HepG2 (cell line): ENCODE measurements around the gene ZNF225. TPM values are rescaled to one million over a fixed set of nuclear protein-coding genes. Genes with fewer than 3 reads are reported as not detected.
A peak's percentile ranks its signal among the peaks of the same experiment; 100 is the strongest.

Experiments used
- ATAC-seq: fragments of 200-7000 bp; cut with Tn5 transposase; 3 replicates; pipeline ENCODE4 v1.9.1; 2020; ENCODE audit warnings: mild to moderate bottlenecking, moderate library complexity
- BruUV-seq: library from RNA; stranded (reverse); fragments of 400-500 nt; replicated peaks from 2 replicates; lab custom pipeline; 2021; lab: Mats Ljungman, UMichigan
- CTCF ChIA-PET: fragments of 300-600 bp; formaldehyde crosslinking; extraction: SDS; loops from one replicate; lab custom pipeline; 2021; ENCODE audit warnings: low total read pairs, inconsistent platforms, low intra/inter-chr PET ratio; lab: Yijun Ruan, JAX
- POLR2A ChIA-PET: fragments of 350-600 bp; sonication (Branson Sonifier 250); formaldehyde crosslinking; loops from one replicate; lab custom pipeline; 2020; ENCODE audit warnings: antibody characterized with exemption, inconsistent platforms; lab: Yijun Ruan, JAX
- DNase-seq: peaks from one replicate; pipeline ENCODE4 v3.0.0-alpha.2; 2015; ENCODE audit warnings: low spot score
- FAIRE-seq: peaks from 3 replicates; lab custom pipeline; 2011; peaks lifted over from hg19 to GRCh38; lab: Jason Lieb, UNC
- H2AFZ ChIP-seq: one replicate; pipeline ENCODE4 v1.6.1; 2011; ENCODE audit warnings: low read length, inconsistent platforms
- H3K27ac ChIP-seq: fragments of 300-600 bp; 3 replicates; pipeline ENCODE4 v1.8.0; 2011; ENCODE audit warnings: mixed run types, mild to moderate bottlenecking, mixed read lengths, low read length, inconsistent platforms; ENCODE audit not compliant: insufficient read depth; ENCODE audit errors: extremely low read length
- H3K27me3 ChIP-seq, 2 experiments: fragments of 200-600 bp in 1 of 2; 2 replicates in 1 of 2; 3 replicates in 1 of 2; pipeline versions ENCODE4 v1.6.0 to v1.8.0; 2011; ENCODE audit warnings: low read length in 2 of 2, mild to moderate bottlenecking in 2 of 2, moderate library complexity in 2 of 2, inconsistent platforms in 1 of 2; ENCODE audit not compliant: insufficient read depth in 2 of 2, control insufficient read depth in 1 of 2
- H3K36me3 ChIP-seq, 2 experiments: fragments of 200-600 bp in 1 of 2; replicated peaks in 1 of 2; 2 replicates in 1 of 2; 3 replicates in 1 of 2; pipeline versions ENCODE4 v1.5.1 to v1.8.0; 2011; ENCODE audit warnings: low read length in 2 of 2, inconsistent platforms in 1 of 2; ENCODE audit not compliant: insufficient read depth in 2 of 2, control insufficient read depth in 1 of 2
- H3K4me1 ChIP-seq: 2 replicates; pipeline ENCODE4 v1.5.1; 2012; ENCODE audit warnings: low read length, inconsistent platforms; ENCODE audit not compliant: insufficient read depth
- H3K4me2 ChIP-seq: 2 replicates; pipeline ENCODE4 v1.6.0; 2011; ENCODE audit warnings: low read depth, low read length, inconsistent platforms
- H3K4me3 ChIP-seq, 3 experiments: fragments of 200-600 bp in 1 of 3; sonication (generic), shearing (Covaris generic) in 1 of 3; replicated peaks in 1 of 3; 2 replicates each; pipeline ENCODE4 v1.5.1; 2011 to 2016; ENCODE audit warnings: low read length in 3 of 3, inconsistent platforms in 2 of 3, low read depth in 2 of 3, mild to moderate bottlenecking in 2 of 3, control low read depth in 1 of 3, mixed read lengths in 1 of 3; ENCODE audit not compliant: insufficient read depth in 1 of 3
- H3K79me2 ChIP-seq: one replicate; pipeline ENCODE4 v1.6.1; 2011; ENCODE audit warnings: low read length, inconsistent platforms; ENCODE audit not compliant: insufficient read depth
- H3K9ac ChIP-seq: 2 replicates; pipeline ENCODE4 v1.6.0; 2011; ENCODE audit warnings: mild to moderate bottlenecking, low read depth, low read length, inconsistent platforms; ENCODE audit not compliant: insufficient read depth
- H3K9me3 ChIP-seq: 2 replicates; pipeline ENCODE4 v1.5.1; 2012; ENCODE audit warnings: mild to moderate bottlenecking, low read length
- H4K20me1 ChIP-seq: 2 replicates; pipeline ENCODE4 v1.6.0; 2011; ENCODE audit warnings: inconsistent platforms, mild to moderate bottlenecking, low read length, moderate library complexity; ENCODE audit not compliant: insufficient read depth
- CCDC6 ChIP-seq: sonication (generic); formaldehyde crosslinking; IDR thresholded peaks from 2 replicates; pipeline ENCODE4 v1.8.1; 2022; ENCODE audit warnings: mild to moderate bottlenecking, missing genetic modification reagents, moderate library complexity
- DR1 ChIP-seq: sonication (generic); formaldehyde crosslinking; IDR thresholded peaks from 2 replicates; pipeline ENCODE4 v1.8.0; 2021; ENCODE audit warnings: mild to moderate bottlenecking, missing genetic modification reagents, inconsistent platforms
- ESRRA ChIP-seq: sonication (generic); formaldehyde crosslinking; IDR thresholded peaks from 2 replicates; pipeline ENCODE4 v1.5.1; 2020; ENCODE audit warnings: mild to moderate bottlenecking, low read depth, missing genetic modification reagents
- IKZF1 ChIP-seq: fragments of 450-650 bp; IDR thresholded peaks from 2 replicates; pipeline ENCODE4 v1.7.1; 2016
- IRF2 ChIP-seq: IDR thresholded peaks from 2 replicates; pipeline ENCODE4 v1.6.1; 2018; ENCODE audit warnings: missing genetic modification reagents, missing compliant biosample characterization
- LCORL ChIP-seq, 2 experiments: fragments of 450-650 bp in 1 of 2; sonication (generic) in 1 of 2; formaldehyde crosslinking in 1 of 2; IDR thresholded peaks; 2 replicates each; pipeline versions ENCODE4 v1.5.0 to v1.6.1; 2017 to 2020; ENCODE audit warnings: antibody characterized with exemption in 1 of 2, missing genetic modification reagents in 1 of 2
- STAG1 ChIP-seq: sonication (generic); formaldehyde crosslinking; IDR thresholded peaks from 2 replicates; pipeline ENCODE4 v1.4.0; 2020; ENCODE audit warnings: missing genetic modification reagents
- ZBTB20 ChIP-seq: sonication (generic); formaldehyde crosslinking; IDR thresholded peaks from 2 replicates; pipeline ENCODE4 v1.8.1; 2023; ENCODE audit warnings: missing genetic modification reagents, low read depth, mild to moderate bottlenecking, borderline replicate concordance
- ZBTB8A ChIP-seq: sonication (generic); formaldehyde crosslinking; IDR thresholded peaks from 2 replicates; pipeline ENCODE4 v1.4.0; 2020; ENCODE audit warnings: mild to moderate bottlenecking, low read depth, missing genetic modification reagents, borderline replicate concordance
- ZNF251 ChIP-seq: sonication (generic); formaldehyde crosslinking; IDR thresholded peaks from 2 replicates; pipeline ENCODE4 v1.9.0; 2021; ENCODE audit warnings: mild to moderate bottlenecking, missing genetic modification reagents
- ZNF292 ChIP-seq: sonication (generic); formaldehyde crosslinking; IDR thresholded peaks from 2 replicates; pipeline ENCODE4 v1.8.1; 2022; ENCODE audit warnings: mild to moderate bottlenecking, low read depth, missing genetic modification reagents, borderline replicate concordance
- ZNF777 ChIP-seq: sonication (generic); formaldehyde crosslinking; IDR thresholded peaks from 2 replicates; pipeline ENCODE4 v1.4.0; 2020; ENCODE audit warnings: missing genetic modification reagents
- WGBS: methylation state at CpG from one replicate; pipeline ENCODE4 v1.1.6; 2017; ENCODE audit warnings: low lambda C conversion rate; 5-methylcytosine and 5-hydroxymethylcytosine counted together
- in situ Hi-C: cut with HindIII; loops from 2 replicates; pipeline ENCODE4 v1.10.0; 2017; ENCODE audit warnings: low pct_unique_long_range_greater_than_20kb; ENCODE audit not compliant: extremely low pct_ligation_motif_present
- intact Hi-C: fragments of 100-400 bp; cut with micrococcal nuclease; formaldehyde crosslinking; loops from one replicate; pipeline ENCODE4 v1.10.0; 2022; ENCODE audit not compliant: unreplicated experiment
- polyA plus RNA-seq, 8 experiments: library from polyadenylated mRNA; depleted of rRNA in 3 of 8; stranded (reverse) in 7 of 8; unstranded in 1 of 8; fragments of >200 nt; fragmentation: Illumina TruSeq in 4 of 8; extraction: Trizol in 4 of 8; gene quantifications; 2 replicates each; pipeline versions ENCODE4 v1.2.1 to v1.2.3, GENCODE V29; 2011 to 2016; ENCODE audit warnings: low read depth in 4 of 8, missing spikeins in 1 of 8, mixed read lengths in 1 of 8; ENCODE audit not compliant: insufficient read depth in 1 of 8
- total RNA-seq, 5 experiments: library from RNA; depleted of rRNA; stranded (reverse); fragments of >200 nt; fragmentation: Illumina TruSeq; extraction: Trizol; gene quantifications; 2 replicates each; pipeline ENCODE4 v1.2.3, GENCODE V29; 2016; ENCODE audit warnings: low read depth in 1 of 5
- TF ChIP-seq, protein P1 (sequence below): sonication (generic); formaldehyde crosslinking; IDR thresholded peaks from 2 replicates; pipeline ENCODE4 v1.5.0; 2020; ENCODE audit warnings: missing genetic modification reagents
- TF ChIP-seq, protein P2 (sequence below): sonication (generic); formaldehyde crosslinking; IDR thresholded peaks from 2 replicates; pipeline ENCODE4 v1.5.0; 2020; ENCODE audit warnings: mild to moderate bottlenecking, missing genetic modification reagents, moderate library complexity
- TF ChIP-seq, protein P3 (sequence below): IDR thresholded peaks from 2 replicates; pipeline ENCODE4 v1.6.1; 2016; ENCODE audit warnings: missing compliant biosample characterization, missing genetic modification reagents, borderline replicate concordance

Gene ZNF225
- total and polyA plus RNA-seq, 2 of the 13 experiments (the other 11 are each of a cell fraction or from before 2014, with no cell fraction given), result 0.87 to 3.3 TPM

- ATAC-seq, result peak; percentile 64
- Histone ChIP-seq H3K9me3 (no peaks in the 10 kb centered on the region), H3K9ac (peak overlapping the region; percentile 66; the same call in 1 of the 2 replicates), H3K27ac (no peak overlapping the region), H3K4me1 (peaks cover 17% of the 10 kb centered on the region), H4K20me1 (no peaks in the 10 kb centered on the region), H3K27me3 (no peaks in the 10 kb centered on the region; a peak in 1 of 5 replicates), H3K36me3 (peaks cover 1 to 3% of the 10 kb centered on the region in 2 experiments; a peak in 2 of 5 replicates), H3K4me3 (peak overlapping the region; percentile 70 to 90 (median 83)), H3K79me2 (no peaks in the 10 kb centered on the region), H3K4me2 (peak overlapping the region; percentile 91), H2AFZ (peak overlapping the region; percentile 90)
- WGBS, result 9% methylated on average over 18 of the region's 18 CpGs
- no peak for FAIRE-seq
- intact Hi-C loops, result loop anchor here (1.0 to 10.0 kb wide), 3 partner anchors 22 to 118 kb away; partner anchors contain the start of genes ZNF221, ZNF224 and ZNF230
- BruUV-seq, result TSS peak; percentile 68
- CTCF ChIA-PET, result no interaction called here
- POLR2A ChIA-PET, result no interaction called here
- no peak for DNase-seq
- in situ Hi-C loops, result no loop called here
- TF ChIP-seq LCORL (IDR thresholded peaks at IDR 0.05) (no peak), LCORL (CRISPR knock-in tag; IDR thresholded peaks at IDR 0.05) (no peak), ZNF251 (no peak), IKZF1 (no peak), ZNF777 (CRISPR knock-in tag) (no peak), CCDC6 (no peak), ZBTB20 (CRISPR knock-in tag) (no peak), STAG1 (CRISPR knock-in tag) (peak; percentile 29; the same call in 1 of the 2 replicates), DR1 (CRISPR knock-in tag) (no peak), ZBTB8A (CRISPR knock-in tag) (no peak), IRF2 (0 out of 2 replicates have a peak, but pooled peaks have one; percentile 9), ESRRA (no peak), ZNF292 (CRISPR knock-in tag) (no peak)
- TF ChIP-seq, protein P1, sequence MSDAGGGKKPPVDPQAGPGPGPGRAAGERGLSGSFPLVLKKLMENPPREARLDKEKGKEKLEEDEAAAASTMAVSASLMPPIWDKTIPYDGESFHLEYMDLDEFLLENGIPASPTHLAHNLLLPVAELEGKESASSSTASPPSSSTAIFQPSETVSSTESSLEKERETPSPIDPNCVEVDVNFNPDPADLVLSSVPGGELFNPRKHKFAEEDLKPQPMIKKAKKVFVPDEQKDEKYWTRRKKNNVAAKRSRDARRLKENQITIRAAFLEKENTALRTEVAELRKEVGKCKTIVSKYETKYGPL, result no peak
- TF ChIP-seq, protein P2, sequence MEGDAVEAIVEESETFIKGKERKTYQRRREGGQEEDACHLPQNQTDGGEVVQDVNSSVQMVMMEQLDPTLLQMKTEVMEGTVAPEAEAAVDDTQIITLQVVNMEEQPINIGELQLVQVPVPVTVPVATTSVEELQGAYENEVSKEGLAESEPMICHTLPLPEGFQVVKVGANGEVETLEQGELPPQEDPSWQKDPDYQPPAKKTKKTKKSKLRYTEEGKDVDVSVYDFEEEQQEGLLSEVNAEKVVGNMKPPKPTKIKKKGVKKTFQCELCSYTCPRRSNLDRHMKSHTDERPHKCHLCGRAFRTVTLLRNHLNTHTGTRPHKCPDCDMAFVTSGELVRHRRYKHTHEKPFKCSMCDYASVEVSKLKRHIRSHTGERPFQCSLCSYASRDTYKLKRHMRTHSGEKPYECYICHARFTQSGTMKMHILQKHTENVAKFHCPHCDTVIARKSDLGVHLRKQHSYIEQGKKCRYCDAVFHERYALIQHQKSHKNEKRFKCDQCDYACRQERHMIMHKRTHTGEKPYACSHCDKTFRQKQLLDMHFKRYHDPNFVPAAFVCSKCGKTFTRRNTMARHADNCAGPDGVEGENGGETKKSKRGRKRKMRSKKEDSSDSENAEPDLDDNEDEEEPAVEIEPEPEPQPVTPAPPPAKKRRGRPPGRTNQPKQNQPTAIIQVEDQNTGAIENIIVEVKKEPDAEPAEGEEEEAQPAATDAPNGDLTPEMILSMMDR, result peak; percentile 48
- TF ChIP-seq, protein P3, sequence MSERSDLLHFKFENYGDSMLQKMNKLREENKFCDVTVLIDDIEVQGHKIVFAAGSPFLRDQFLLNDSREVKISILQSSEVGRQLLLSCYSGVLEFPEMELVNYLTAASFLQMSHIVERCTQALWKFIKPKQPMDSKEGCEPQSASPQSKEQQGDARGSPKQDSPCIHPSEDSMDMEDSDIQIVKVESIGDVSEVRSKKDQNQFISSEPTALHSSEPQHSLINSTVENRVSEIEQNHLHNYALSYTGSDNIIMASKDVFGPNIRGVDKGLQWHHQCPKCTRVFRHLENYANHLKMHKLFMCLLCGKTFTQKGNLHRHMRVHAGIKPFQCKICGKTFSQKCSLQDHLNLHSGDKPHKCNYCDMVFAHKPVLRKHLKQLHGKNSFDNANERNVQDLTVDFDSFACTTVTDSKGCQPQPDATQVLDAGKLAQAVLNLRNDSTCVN (CRISPR knock-in tag), result no peak
Measured at GRCh38 chr19:44072543-44073401, 40.4 kb upstream of the ZNF225 start.
